GDM1 (cell line): Measurements from ENCODE around the gene SCGB1D4.

Experiments
- DNase-seq: peaks from one replicate; lab custom pipeline; 2025; lab: John Stamatoyannopoulos, UW

Gene SCGB1D4

DNA sequence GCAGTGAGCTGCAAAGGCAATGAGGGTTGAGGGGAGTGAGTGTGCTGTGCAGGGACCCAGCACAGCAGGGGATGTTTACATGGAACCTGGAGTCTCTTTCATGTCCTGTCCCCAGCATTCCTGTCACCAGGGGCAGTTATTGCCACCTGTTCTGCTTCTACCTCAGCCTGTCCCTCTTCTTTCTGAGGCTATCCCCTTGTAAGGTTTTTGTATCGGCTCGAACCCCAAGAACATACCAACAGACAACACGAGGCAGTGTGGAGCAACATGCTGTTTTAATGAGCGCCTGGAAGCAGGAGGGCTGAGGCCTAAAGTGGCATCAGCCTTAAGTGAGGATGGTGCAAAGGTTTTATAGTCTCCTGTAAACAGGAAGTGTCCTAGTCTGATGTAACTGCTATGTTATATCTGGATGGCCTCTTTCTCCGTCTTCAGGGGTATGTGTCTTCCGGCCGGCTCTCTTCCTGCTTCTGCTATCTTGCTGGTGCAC is 25.0 kb downstream of the SCGB1D4 start:
- no peak for DNase-seq

- no peak for DNase-seq
These were observed 25.6 kb downstream of the SCGB1D4 start for GRCh38 chr11:62273284-62273683.

- DNase-seq = no peak
These were observed 29.1 kb downstream of the SCGB1D4 start, which contains the start of gene SCGB2A2 for GRCh38 chr11:62269654-62270278. SCGB2A2 (plus strand) TSS chr11:62270158; CDS start chr11:62270217, 59 bp downstream.

- DNase-seq = no peak
These were observed 31.3 kb downstream of the SCGB1D4 start for GRCh38 chr11:62267576-62267975.

DNA sequence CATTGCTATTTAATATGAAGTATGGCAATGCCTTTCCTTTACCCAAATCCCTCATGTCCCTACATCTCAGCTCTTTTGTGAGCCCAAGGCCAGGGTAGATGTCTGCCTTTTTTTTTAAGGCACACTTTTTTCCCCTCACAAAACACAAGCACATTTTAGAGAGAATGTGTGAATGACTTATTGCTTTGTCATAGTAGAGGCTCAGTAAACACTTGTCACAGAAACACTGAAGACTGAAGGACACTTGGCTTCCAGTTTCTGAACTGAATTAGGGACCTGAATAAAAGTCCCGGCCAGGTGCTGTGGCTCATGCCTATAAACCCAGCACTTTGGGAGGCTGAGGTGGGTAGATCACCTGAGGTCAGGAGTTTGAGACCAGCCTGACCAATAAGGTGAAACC is 31.8 kb downstream of the SCGB1D4 start:
- DNase-seq = no peak

DNA sequence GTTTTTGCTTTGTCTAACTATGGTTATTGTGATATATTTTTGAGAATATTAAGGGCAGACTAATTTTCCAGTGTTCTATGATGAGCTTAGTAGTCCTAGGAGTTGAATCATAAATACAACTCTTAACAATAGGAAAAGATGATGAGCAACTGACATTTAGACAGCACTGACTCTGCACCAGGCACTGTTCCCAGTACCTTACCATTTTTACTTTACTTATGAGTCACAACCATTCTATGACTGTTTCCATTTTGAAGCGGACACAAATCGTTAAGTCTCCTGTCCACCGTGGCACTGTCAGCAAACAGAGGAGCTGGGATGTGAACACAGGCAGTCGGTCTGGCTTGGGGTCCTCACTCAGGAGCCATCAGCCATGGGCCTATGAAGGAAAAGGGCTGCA is 32.3 kb downstream of the SCGB1D4 start:
- DNase-seq = no peak

GRCh38 chr11:62264004-62264403 is 34.9 kb downstream of the SCGB1D4 start:
- DNase-seq = no peak

- DNase-seq = no peak
These were observed 38.5 kb downstream of the SCGB1D4 start for GRCh38 chr11:62260261-62260953.

GRCh38 chr11:62256281-62256680 is 42.6 kb downstream of the SCGB1D4 start:
- DNase-seq = no peak

GRCh38 chr11:62253999-62254542 is 44.8 kb downstream of the SCGB1D4 start:
- DNase-seq = no peak

DNA sequence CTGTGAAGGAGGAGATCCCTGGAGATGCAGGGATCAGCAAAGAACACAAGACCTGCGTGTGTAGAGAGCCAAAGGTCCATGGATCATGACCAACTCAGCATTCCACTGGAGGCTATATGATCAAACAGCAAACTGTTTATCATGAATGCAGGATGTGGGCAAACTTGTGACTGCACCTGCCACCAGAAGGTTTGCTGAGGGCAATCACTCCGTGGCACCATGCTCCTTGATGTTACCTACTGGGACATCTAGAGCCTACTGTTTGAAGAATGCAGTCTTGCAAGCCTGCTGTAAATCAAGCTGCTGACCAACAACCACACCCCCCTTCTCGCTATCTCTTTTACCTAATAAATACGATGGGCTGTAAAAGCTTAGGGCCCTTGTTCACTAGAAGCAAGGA is 47.2 kb downstream of the SCGB1D4 start:
- no peak for DNase-seq
